GM18909 (cell line): ENCODE measurements around the gene DONSON.
A peak's percentile ranks its signal among the peaks of the same experiment; 100 is the strongest.
"Not testable (repeated sequence)": the region's sequence is repeated elsewhere in the genome, so short reads cannot be mapped to it uniquely, and the experiment has no call there.

ENCODE experiments used
- ATAC-seq: cut with Tn5 transposase; IDR thresholded peaks from one replicate; pipeline ENCODE4 v1.9.1; 2021; ENCODE audit warnings: mild to moderate bottlenecking; ENCODE audit not compliant: unreplicated experiment, poor library complexity

Gene DONSON, protein sequence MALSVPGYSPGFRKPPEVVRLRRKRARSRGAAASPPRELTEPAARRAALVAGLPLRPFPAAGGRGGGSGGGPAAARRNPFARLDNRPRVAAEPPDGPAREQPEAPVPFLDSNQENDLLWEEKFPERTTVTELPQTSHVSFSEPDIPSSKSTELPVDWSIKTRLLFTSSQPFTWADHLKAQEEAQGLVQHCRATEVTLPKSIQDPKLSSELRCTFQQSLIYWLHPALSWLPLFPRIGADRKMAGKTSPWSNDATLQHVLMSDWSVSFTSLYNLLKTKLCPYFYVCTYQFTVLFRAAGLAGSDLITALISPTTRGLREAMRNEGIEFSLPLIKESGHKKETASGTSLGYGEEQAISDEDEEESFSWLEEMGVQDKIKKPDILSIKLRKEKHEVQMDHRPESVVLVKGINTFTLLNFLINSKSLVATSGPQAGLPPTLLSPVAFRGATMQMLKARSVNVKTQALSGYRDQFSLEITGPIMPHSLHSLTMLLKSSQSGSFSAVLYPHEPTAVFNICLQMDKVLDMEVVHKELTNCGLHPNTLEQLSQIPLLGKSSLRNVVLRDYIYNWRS

DNA sequence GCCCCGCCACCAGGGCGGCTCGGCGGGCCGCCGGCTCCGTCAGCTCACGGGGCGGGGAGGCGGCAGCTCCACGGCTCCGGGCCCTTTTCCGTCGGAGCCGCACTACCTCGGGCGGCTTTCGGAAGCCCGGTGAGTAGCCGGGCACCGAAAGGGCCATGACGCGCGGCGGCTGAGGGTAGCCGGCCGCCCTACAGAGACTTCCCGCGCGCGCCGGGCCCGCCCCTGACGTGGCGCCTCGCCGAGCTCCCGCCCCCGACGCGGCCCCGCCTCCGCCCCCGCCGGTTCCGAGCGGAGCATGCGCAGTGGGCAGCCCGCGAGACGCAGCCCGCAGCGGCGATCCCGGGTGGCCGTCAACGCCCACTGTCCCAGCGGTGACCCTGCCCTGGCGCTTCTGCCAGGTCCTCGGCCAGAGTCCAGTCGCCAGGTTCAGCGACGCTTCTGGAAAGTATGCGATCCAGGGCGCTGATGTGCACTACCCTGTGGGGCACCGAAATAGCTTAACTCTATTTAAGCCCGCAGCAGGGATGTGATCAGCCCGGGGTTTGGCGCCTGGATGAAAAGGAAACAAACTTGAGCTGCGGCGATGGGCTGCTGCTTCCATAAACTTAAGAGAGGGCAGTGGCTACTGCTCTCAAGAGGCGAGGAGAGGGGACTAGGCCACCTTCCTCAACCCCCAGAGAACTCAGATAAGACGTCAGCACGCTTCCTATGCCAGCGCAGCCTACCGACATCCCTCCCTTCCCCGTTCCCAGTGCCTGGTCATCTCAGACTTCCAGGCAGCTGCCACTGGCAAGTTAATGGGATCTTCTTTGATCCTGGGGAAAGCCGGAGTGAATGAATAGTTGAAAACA, at the start of gene DONSON:
Gene DONSON (minus strand): TSS at position 200 of the 851 bp plus-strand sequence. CDS start 43 bp downstream, at position 157.
- peak; percentile 92 for ATAC-seq

DNA sequence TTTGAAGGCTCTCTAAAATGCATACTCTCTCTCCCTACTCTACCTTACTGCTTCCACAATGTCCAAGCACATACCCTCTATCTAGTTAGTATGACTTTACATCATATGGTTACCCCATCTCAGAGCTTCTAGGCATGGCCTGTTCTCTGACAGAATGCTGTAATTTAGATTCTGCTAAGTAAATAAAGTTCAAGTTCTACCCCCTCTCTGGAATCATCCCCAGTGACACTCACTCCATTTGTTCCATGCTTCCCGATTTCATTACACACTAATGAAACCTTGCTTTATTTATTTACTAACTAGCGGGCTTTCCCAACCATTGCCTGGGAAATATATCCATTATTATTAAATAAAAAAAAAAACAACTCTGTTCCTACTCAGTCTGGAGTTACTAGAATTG, 45.8 kb upstream of the DONSON start:
- ATAC-seq, result no peak

- ATAC-seq, result not testable (repeated sequence)
Measured at GRCh38 chr21:33626151-33626550, 37.7 kb upstream of the DONSON start.

DNA sequence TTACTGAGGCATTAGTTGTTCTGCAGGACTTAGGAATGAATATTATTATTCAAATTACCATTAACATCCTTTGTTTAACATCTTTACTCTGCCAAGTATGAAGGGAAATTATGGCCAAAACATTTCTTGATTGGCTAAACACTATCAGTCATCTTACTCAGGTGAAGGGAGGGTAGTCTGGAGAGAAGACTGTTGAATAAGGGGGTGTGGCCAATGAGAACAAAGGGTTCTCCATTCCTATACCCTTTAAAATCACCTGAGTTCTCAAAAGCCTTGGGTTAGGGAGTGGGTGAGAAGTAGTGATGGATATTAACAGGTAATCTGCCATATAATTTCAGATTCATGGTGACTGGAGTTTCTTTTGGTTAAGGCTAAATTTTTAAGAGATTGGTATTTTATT, 33.8 kb upstream of the DONSON start:
- no peak for ATAC-seq

- no peak for ATAC-seq
Measured at GRCh38 chr21:33619726-33620125, 31.2 kb upstream of the DONSON start.

- ATAC-seq, result no peak
Measured at GRCh38 chr21:33618407-33618806, 29.9 kb upstream of the DONSON start.

DNA sequence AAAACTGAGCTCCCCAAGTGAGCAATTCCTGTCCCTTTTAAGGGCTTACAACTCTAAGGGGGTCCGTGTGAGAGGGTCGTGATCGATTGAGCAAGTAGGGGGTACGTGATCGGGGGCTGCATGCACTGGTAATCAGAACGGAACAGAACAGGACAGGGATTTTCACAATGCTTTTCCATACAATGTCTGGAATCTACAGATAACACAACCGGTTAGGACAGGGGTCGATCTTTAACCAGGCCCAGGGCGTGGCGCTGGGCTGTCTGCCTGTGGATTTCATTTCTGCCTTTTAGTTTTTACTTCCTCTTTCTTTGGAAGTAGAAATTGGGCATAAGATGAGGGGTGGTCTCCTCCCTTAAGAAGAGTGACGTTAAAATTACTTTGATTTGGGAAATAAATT, 29.1 kb upstream of the DONSON start:
- not testable (repeated sequence) for ATAC-seq

- ATAC-seq, result no peak
Measured at GRCh38 chr21:33611006-33611744, 22.7 kb upstream of the DONSON start.

DNA sequence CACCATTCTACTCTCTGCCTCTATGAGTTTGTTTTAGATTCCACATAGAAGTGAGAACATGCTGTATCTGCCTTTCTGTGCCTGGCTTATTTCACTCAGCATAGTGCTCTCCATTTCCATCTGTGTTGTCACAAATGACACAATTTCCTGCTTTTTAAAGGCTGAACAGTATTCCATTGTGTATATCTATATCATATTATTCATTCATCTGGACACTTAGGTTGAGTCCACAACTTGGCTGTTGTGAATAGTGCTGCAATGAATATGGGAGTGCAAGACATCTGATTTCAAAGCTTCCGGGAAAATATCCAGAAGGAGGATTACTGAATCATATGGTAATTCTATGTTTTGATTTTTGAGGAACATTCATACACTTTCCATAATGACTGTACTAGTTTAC, 20.1 kb upstream of the DONSON start:
- ATAC-seq, result no peak

DNA sequence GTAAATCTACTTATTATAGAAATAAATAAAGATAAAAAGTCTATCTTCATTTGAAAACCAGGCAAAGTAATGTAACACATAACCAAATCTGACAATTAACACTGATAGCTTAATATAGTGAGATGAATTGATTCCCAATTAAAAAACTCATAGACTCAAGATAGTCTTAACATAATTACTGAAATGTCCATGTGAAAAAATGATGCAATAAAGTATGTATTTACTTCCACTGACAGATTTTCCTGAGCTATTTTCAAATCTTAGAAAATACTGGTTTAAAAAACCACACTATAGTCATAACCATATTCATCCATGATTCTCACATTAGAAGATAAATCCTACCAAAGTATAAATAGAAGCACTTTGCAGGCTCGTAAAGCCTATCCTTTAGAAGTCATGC, 9.6 kb upstream of the DONSON start:
- ATAC-seq, result no peak

- peak; percentile 45 for ATAC-seq
Measured at GRCh38 chr21:33587792-33588484, 546 bp downstream of the DONSON start.

GRCh38 chr21:33586927-33587326, 1.6 kb downstream of the DONSON start:
- ATAC-seq, result no peak

- ATAC-seq, result no peak
Measured at GRCh38 chr21:33584455-33584854, 4.0 kb downstream of the DONSON start.

DNA sequence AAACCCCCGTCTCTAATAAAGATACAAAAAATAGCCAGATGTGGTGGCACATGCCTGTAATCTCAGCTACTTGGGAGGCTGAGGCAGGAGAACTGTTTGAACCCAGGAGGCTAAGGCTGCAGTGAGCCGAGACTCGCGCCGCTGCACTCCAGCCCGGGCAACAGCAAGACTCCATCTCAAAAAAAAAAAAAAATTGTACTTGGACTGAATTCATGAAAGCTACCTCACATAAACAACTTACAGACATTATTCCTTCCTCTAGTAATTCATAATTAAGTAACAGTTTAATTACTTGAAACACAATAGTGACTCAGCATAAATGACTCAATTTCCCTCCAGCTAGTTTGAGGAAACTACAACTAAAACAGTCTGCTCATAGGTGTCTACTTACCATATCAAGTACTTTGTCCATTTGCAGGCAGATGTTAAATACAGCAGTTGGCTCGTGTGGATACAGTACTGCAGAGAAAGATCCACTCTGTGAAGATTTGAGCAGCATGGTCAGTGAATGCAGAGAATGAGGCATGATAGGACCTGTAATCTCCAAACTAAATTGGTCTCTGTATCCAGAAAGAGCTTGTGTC, 9.4 kb downstream of the DONSON start:
- no peak for ATAC-seq

- no peak for ATAC-seq
Measured at GRCh38 chr21:33578214-33578613, 10.3 kb downstream of the DONSON start.

GRCh38 chr21:33576741-33577141, 11.7 kb downstream of the DONSON start:
- ATAC-seq, result not testable (repeated sequence)

DNA sequence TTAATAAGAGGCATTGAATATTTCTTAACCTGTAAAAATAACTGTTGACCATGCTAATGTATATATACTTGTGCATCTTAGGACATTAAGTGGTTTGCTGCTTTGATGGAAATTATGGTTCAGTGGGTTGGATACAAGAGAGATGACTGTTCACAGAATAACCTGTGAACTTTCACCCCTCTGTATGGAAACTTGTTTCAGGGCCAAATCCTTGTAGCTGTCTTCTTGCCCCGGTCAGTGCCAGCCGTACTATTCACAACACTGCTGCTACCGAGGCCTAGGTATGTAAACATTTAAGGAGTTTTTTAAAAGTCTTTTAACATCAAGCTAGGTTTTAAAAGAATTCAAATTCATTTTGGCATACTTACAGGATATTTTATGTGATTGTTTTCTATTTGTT, 16.1 kb downstream of the DONSON start:
- no peak for ATAC-seq

DNA sequence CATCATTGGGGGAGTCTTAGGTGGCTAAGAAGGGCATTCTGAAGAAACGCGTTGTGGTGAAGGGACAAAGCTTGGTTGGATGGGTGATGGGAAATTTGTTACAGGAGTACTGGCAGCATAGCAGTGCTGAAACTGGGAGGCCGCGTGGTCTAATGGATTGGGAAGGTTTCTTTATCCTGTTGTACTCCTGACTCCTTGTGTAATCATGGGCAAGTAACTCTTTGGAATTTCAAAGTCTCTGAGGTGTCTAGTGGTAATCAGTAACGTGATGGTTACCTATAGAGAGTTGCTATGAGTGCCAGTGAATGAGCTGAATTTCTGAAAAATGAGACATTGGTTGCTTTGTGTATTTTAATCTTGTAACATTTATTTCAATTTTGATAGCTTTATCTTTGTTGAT, 18.5 kb downstream of the DONSON start:
- ATAC-seq, result no peak

GRCh38 chr21:33568448-33568847, 20.0 kb downstream of the DONSON start:
- ATAC-seq, result no peak
